Measurements from ENCODE around the gene ZNF280D.

Gene ZNF280D

GRCh38 chr15:56631765-56632164 is 101.5 kb downstream of the ZNF280D start:
- DNase-seq: no peak

- DNase-seq: no peak
These were observed 104.3 kb downstream of the ZNF280D start for GRCh38 chr15:56628893-56629532.

GRCh38 chr15:56619887-56620286 is 113.4 kb downstream of the ZNF280D start:
- no peak for DNase-seq

- DNase-seq: no peak
These were observed 115.7 kb downstream of the ZNF280D start for GRCh38 chr15:56617628-56618027.

GRCh38 chr15:56616551-56616950 is 116.8 kb downstream of the ZNF280D start:
- no peak for DNase-seq

- no peak for DNase-seq
These were observed 119.5 kb downstream of the ZNF280D start for GRCh38 chr15:56613811-56614210.

GRCh38 chr15:56608993-56609392 is 124.3 kb downstream of the ZNF280D start:
- no peak for DNase-seq

- no peak for DNase-seq
These were observed 125.0 kb downstream of the ZNF280D start for GRCh38 chr15:56608140-56608778.

- no peak for DNase-seq
These were observed 131.1 kb downstream of the ZNF280D start for GRCh38 chr15:56602253-56602652.

GRCh38 chr15:56600380-56600779 is 132.9 kb downstream of the ZNF280D start:
- DNase-seq: no peak

GRCh38 chr15:56598991-56599390 is 134.3 kb downstream of the ZNF280D start:
- DNase-seq: no peak

- DNase-seq: no peak
These were observed 145.6 kb downstream of the ZNF280D start for GRCh38 chr15:56587686-56588085.

GRCh38 chr15:56586206-56586605 is 147.1 kb downstream of the ZNF280D start:
- no peak for DNase-seq

- no peak for DNase-seq
These were observed 150.5 kb downstream of the ZNF280D start for GRCh38 chr15:56582785-56583184.
